ENCODE results near the gene TIMM22. TPM values are rescaled to one million over a fixed set of nuclear protein-coding genes. Genes with fewer than 3 reads are reported as not detected.
A peak's percentile ranks its signal among the peaks of the same experiment; 100 is the strongest.

The TIMM22 gene
- total RNA-seq, 1 experiment from 2014 or later: 17.7 TPM

GRCh38 chr17:975371-975915 lies 21.5 kb upstream of the TIMM22 start:
- no peak for TF ChIP-seq EZH2phosphoT487 (IDR thresholded peaks at IDR 0.05; ENCODE audit: borderline replicate concordance, low read length)
- TF ChIP-seq, protein P1, sequence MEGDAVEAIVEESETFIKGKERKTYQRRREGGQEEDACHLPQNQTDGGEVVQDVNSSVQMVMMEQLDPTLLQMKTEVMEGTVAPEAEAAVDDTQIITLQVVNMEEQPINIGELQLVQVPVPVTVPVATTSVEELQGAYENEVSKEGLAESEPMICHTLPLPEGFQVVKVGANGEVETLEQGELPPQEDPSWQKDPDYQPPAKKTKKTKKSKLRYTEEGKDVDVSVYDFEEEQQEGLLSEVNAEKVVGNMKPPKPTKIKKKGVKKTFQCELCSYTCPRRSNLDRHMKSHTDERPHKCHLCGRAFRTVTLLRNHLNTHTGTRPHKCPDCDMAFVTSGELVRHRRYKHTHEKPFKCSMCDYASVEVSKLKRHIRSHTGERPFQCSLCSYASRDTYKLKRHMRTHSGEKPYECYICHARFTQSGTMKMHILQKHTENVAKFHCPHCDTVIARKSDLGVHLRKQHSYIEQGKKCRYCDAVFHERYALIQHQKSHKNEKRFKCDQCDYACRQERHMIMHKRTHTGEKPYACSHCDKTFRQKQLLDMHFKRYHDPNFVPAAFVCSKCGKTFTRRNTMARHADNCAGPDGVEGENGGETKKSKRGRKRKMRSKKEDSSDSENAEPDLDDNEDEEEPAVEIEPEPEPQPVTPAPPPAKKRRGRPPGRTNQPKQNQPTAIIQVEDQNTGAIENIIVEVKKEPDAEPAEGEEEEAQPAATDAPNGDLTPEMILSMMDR (conservative IDR thresholded peaks at IDR 0.05; ENCODE audit: low read depth, low read length): no peak
- TF ChIP-seq EZH2 (IDR thresholded peaks at IDR 0.05; ENCODE audit: low read length, unreplicated experiment): no peak
- Histone ChIP-seq H4K20me1 (ENCODE audit: low read length) (no peaks in the 10 kb centered on the region), H3K4me1 (ENCODE audit: insufficient read depth, low read length) (peaks cover 26% of the 10 kb centered on the region), H2AFZ (ENCODE audit: low read length) (no peak overlapping the region), H3K9me3 (ENCODE audit: low read length) (no peaks in the 10 kb centered on the region), H3K9me2 (replicated peaks; ENCODE audit: low read length) (no peaks in the 10 kb centered on the region), H3K9ac (ENCODE audit: low read length) (no peak overlapping the region), H3K4me3 (ENCODE audit: low read length) (no peak overlapping the region), H3K4me2 (ENCODE audit: low read length) (no peak overlapping the region), H3K27ac (ENCODE audit: low read length) (no peak overlapping the region), H3K36me3 (ENCODE audit: low read depth, low read length) (no peaks in the 10 kb centered on the region), H3K79me2 (ENCODE audit: low read length) (peaks cover 52% of the 10 kb centered on the region), H3K27me3 (ENCODE audit: low read length) (no peaks in the 10 kb centered on the region), H3F3A (ENCODE audit: low read length, unreplicated experiment) (no peaks in the 10 kb centered on the region)
- no peak for DNase-seq
- no peak for ATAC-seq
- intact Hi-C loops (cut with micrococcal nuclease): loop anchor here (10.0 kb wide), 1 partner anchor 51 kb away; no protein-coding TSS in a partner anchor
- ChIA-PET POLR2A (ENCODE audit: unreplicated experiment) (no interaction called here), CTCF (no interaction called here)
- BruUV-seq (replicated peaks): no TSS peak

DNA sequence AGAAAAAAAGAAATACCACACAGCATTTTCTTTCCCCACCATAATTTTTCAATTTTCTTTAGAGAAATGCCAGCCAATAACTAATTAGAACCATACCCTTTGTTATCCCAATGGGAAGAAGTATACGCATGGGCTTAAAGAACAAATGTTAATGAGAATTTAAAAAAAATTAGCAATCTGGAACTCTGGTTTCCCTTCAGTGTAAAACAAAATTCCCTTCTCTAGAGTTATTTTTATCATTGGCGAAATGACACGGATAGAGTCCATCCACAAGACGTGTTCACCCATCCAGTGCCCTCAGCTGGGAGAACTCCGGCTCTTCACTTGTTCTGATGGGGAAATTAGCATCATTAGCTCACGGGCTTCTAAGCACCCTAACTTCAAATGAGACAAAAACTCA lies 20.6 kb upstream of the TIMM22 start:
- H3K4me1 ChIP-seq (ENCODE audit: insufficient read depth, low read length): peaks cover 26% of the 10 kb centered on the region
- peaks cover 49% of the 10 kb centered on the region for H3K79me2 ChIP-seq (ENCODE audit: low read length)
- DNase-seq (no peak), ATAC-seq (no peak)
- H4K20me1 ChIP-seq (ENCODE audit: low read length): no peaks in the 10 kb centered on the region
- no peak overlapping the region for H2AFZ ChIP-seq (ENCODE audit: low read length)
- CTCF ChIA-PET: no interaction called here
- no peaks in the 10 kb centered on the region for H3K9me2 ChIP-seq (replicated peaks; ENCODE audit: low read length)
- H3K27ac ChIP-seq (ENCODE audit: low read length): no peak overlapping the region
- H3K9ac ChIP-seq (ENCODE audit: low read length): no peak overlapping the region
- no peaks in the 10 kb centered on the region for H3F3A ChIP-seq (ENCODE audit: low read length, unreplicated experiment)
- H3K4me3 ChIP-seq (ENCODE audit: low read length): no peak overlapping the region
- POLR2A ChIA-PET (ENCODE audit: unreplicated experiment): no interaction called here
- H3K27me3 ChIP-seq (ENCODE audit: low read length): no peaks in the 10 kb centered on the region
- TF ChIP-seq EZH2phosphoT487 (IDR thresholded peaks at IDR 0.05; ENCODE audit: borderline replicate concordance, low read length): no peak
- no peaks in the 10 kb centered on the region for H3K9me3 ChIP-seq (ENCODE audit: low read length)
- BruUV-seq (replicated peaks): no TSS peak
- H3K36me3 ChIP-seq (ENCODE audit: low read depth, low read length): no peaks in the 10 kb centered on the region
- no peak overlapping the region for H3K4me2 ChIP-seq (ENCODE audit: low read length)
- intact Hi-C loops (cut with micrococcal nuclease): loop anchor here (10.0 kb wide), 1 partner anchor 52 kb away; no protein-coding TSS in a partner anchor

DNA sequence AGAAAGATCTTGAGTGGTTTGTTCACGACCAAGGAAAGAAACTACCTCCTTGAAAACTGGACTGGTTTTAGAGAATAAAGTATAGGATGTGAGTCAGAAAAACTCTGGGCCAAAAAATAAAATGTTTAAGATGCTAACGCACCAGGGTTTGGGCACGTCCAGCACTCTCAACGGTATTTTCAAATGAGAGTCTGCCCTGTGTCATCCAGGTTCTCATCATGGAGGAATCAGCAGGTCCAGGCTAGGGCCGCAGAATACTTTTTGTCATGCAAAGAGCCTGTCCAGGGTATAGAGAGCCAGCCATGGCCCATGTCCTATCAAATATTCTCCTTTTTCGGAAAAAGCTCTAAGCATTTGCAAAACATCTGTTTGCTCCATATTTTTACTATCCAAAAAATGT lies 19.8 kb upstream of the TIMM22 start:
- Histone ChIP-seq H3F3A (ENCODE audit: low read length, unreplicated experiment) (no peaks in the 10 kb centered on the region), H3K36me3 (ENCODE audit: low read depth, low read length) (no peaks in the 10 kb centered on the region), H3K9ac (ENCODE audit: low read length) (no peak overlapping the region), H3K27ac (ENCODE audit: low read length) (no peak overlapping the region), H3K9me3 (ENCODE audit: low read length) (no peaks in the 10 kb centered on the region), H4K20me1 (ENCODE audit: low read length) (no peaks in the 10 kb centered on the region), H3K4me2 (ENCODE audit: low read length) (peak overlapping the region; percentile 90), H3K27me3 (ENCODE audit: low read length) (no peaks in the 10 kb centered on the region), H3K9me2 (replicated peaks; ENCODE audit: low read length) (no peaks in the 10 kb centered on the region), H3K4me3 (ENCODE audit: low read length) (peak overlapping the region; percentile 79), H3K79me2 (ENCODE audit: low read length) (peaks cover 48% of the 10 kb centered on the region), H3K4me1 (ENCODE audit: insufficient read depth, low read length) (peaks cover 26% of the 10 kb centered on the region), H2AFZ (ENCODE audit: low read length) (no peak overlapping the region)
- CTCF ChIA-PET: no interaction called here
- TF ChIP-seq EZH2phosphoT487 (IDR thresholded peaks at IDR 0.05; ENCODE audit: borderline replicate concordance, low read length) (no peak), EZH2 (IDR thresholded peaks at IDR 0.05; ENCODE audit: low read length, unreplicated experiment) (no peak)
- TF ChIP-seq, protein P1 (conservative IDR thresholded peaks at IDR 0.05; ENCODE audit: low read depth, low read length): no peak
- BruUV-seq (replicated peaks): no TSS peak
- ATAC-seq (no peak), DNase-seq (no peak)
- intact Hi-C loops (cut with micrococcal nuclease): loop anchor here (10.0 kb wide), 1 partner anchor 52 kb away; no protein-coding TSS in a partner anchor
- POLR2A ChIA-PET (ENCODE audit: unreplicated experiment): no interaction called here
